ENCODE data around the gene CCDC74B.

- no peak for TF ChIP-seq CTCF (IDR thresholded peaks at IDR 0.05)
- TF ChIP-seq EZH2phosphoT487 (IDR thresholded peaks at IDR 0.05) = no peak
Measured at GRCh38 chr2:130158631-130159030, 13.7 kb upstream of the CCDC74B start.

Data from neural progenitor cell (in vitro differentiated cells).